Fibroblast of lung (primary cell): Measurements from ENCODE around the gene PRPH.
"Not testable (repeated sequence)": the region's sequence is repeated elsewhere in the genome, so short reads cannot be mapped to it uniquely, and the experiment has no call there.

Experiments
- CTCF ChIP-seq, 2 donors: IDR thresholded peaks in 1 of 2; conservative IDR thresholded peaks in 1 of 2; 1 replicate in 1 of 2; 2 replicates in 1 of 2; pipeline ENCODE4 v1.5.1; 2011 to 2012; ENCODE audit warnings: low read length in 2 of 2, control low read depth in 1 of 2, inconsistent platforms in 1 of 2, low read depth in 1 of 2, mild to moderate bottlenecking in 1 of 2
- EZH2 ChIP-seq: IDR thresholded peaks from 2 replicates; pipeline ENCODE4 v1.5.1; 2012; ENCODE audit warnings: low read length, control low read depth, mild to moderate bottlenecking; ENCODE audit errors: missing control alignments

GRCh38 chr12:49282740-49283375 lies 12.1 kb upstream of the PRPH start:
- TF ChIP-seq CTCF (conservative IDR thresholded peaks at IDR 0.05 in 1 of 2, IDR thresholded peaks at IDR 0.05 in 1 of 2; ENCODE audit: low read depth in 1 of 2, low read length in 2 of 2); EZH2: not testable (repeated sequence)
